Measurements from ENCODE around the gene ELL. TPM values are rescaled to one million over a fixed set of nuclear protein-coding genes. Genes with fewer than 3 reads are reported as not detected.
"Not testable (repeated sequence)": the region's sequence is repeated elsewhere in the genome, so short reads cannot be mapped to it uniquely, and the experiment has no call there.

Gene ELL
- total RNA-seq, 6 donors from 2014 or later = 19.8 to 66.0 (median 22.4) TPM

GRCh38 chr19:18414504-18415177 is 107.2 kb downstream of the ELL start:
- Histone ChIP-seq H3K9me3 (no peaks in the 10 kb centered on the region), H3K36me3 (no peaks in the 10 kb centered on the region), H3K4me3 (peak overlapping the region in 3 of 4 donors; percentile 18 to 38 (median 37)), H3K27me3 (no peaks in the 10 kb centered on the region), H3K4me1 (peaks cover 45 to 57% (median 47%) of the 10 kb centered on the region in 4 donors), H3K27ac (peak overlapping the region; percentile 87 to 94 (median 91))
- no peak for TF ChIP-seq CTCF (IDR thresholded peaks at IDR 0.05)
- no peak for TF ChIP-seq POLR2AphosphoS5 (IDR thresholded peaks at IDR 0.05)
- TF ChIP-seq POLR2A (IDR thresholded peaks at IDR 0.05) = no peak
- TF ChIP-seq EP300 (IDR thresholded peaks at IDR 0.05) = no peak
- no peak for ATAC-seq (ENCODE audit: low FRiP score in 2 of 2)
- no peak for DNase-seq
- WGBS, 2 donors = 8 to 13% methylated on average over 7 to 11 of the region's 11 CpGs

- Histone ChIP-seq H3K4me1 (peaks cover 32 to 41% (median 34%) of the 10 kb centered on the region in 4 donors), H3K36me3 (no peaks in the 10 kb centered on the region), H3K27ac (no peak overlapping the region), H3K9me3 (no peaks in the 10 kb centered on the region), H3K27me3 (no peaks in the 10 kb centered on the region), H3K4me3 (no peak overlapping the region)
- no peak for TF ChIP-seq POLR2A (IDR thresholded peaks at IDR 0.05)
- TF ChIP-seq EP300 (IDR thresholded peaks at IDR 0.05) = no peak
- no peak for TF ChIP-seq POLR2AphosphoS5 (IDR thresholded peaks at IDR 0.05)
- TF ChIP-seq CTCF (IDR thresholded peaks at IDR 0.05) = no peak
- 84 to 85% methylated on average over 16 of the region's 16 CpGs for WGBS, 2 donors
- ATAC-seq (ENCODE audit: low FRiP score in 2 of 2) (no peak), DNase-seq (no peak)
Observed at GRCh38 chr19:18412610-18413239, 109.1 kb downstream of the ELL start.

GRCh38 chr19:18408053-18408476 is 113.8 kb downstream of the ELL start:
- DNase-seq = peak in 1 of 2 donors; percentile 77
- Histone ChIP-seq H3K9me3 (no peaks in the 10 kb centered on the region), H3K4me1 (peaks cover 0 to 4% (median 0%) of the 10 kb centered on the region in 4 donors), H3K36me3 (no peaks in the 10 kb centered on the region), H3K27me3 (no peaks in the 10 kb centered on the region), H3K4me3 (no peak overlapping the region), H3K27ac (no peak overlapping the region)
- TF ChIP-seq CTCF (IDR thresholded peaks at IDR 0.05) = peak; percentile 34 to 66 (median 47)
- TF ChIP-seq POLR2A (IDR thresholded peaks at IDR 0.05) = no peak
- ATAC-seq (ENCODE audit: low FRiP score in 2 of 2) = peak; percentile 36 to 58
- 44 to 47% methylated on average over 9 to 10 of the region's 10 CpGs for WGBS, 2 donors

GRCh38 chr19:18406749-18407148 is 115.1 kb downstream of the ELL start:
- WGBS, 2 donors = 91 to 96% methylated on average over 9 of the region's 9 CpGs
- Histone ChIP-seq H3K9me3 (no peaks in the 10 kb centered on the region), H3K27ac (no peak overlapping the region), H3K36me3 (no peaks in the 10 kb centered on the region), H3K4me3 (no peak overlapping the region), H3K4me1 (peaks cover 0 to 16% (median 5%) of the 10 kb centered on the region in 4 donors), H3K27me3 (no peaks in the 10 kb centered on the region)
- ATAC-seq (ENCODE audit: low FRiP score in 2 of 2) (no peak), DNase-seq (no peak)
- TF ChIP-seq POLR2AphosphoS5 (IDR thresholded peaks at IDR 0.05) (no peak), EP300 (IDR thresholded peaks at IDR 0.05) (no peak), CTCF (IDR thresholded peaks at IDR 0.05) (no peak), POLR2A (IDR thresholded peaks at IDR 0.05) (no peak)

- not testable (repeated sequence) for H3K27me3 ChIP-seq; DNase-seq; H3K36me3 ChIP-seq; H3K9me3 ChIP-seq; H3K4me3 ChIP-seq; H3K27ac ChIP-seq; ATAC-seq (ENCODE audit: low FRiP score in 2 of 2)
- WGBS, 2 donors = 81 to 83% methylated on average over 11 of the region's 11 CpGs
- H3K4me1 ChIP-seq = peaks cover 0 to 20% (median 5%) of the 10 kb centered on the region in 4 donors
Observed at GRCh38 chr19:18405754-18406153, 116.1 kb downstream of the ELL start.

- H3K27ac ChIP-seq = peak overlapping the region in 3 of 4 donors; percentile 45 to 73 (median 53)
Observed at GRCh38 chr19:18402455-18403248, 119.2 kb downstream of the ELL start.

More at GRCh38 chr19:18402455-18403248, 119.2 kb downstream of the ELL start:
- H3K36me3 ChIP-seq; ATAC-seq (ENCODE audit: low FRiP score in 2 of 2); H3K4me3 ChIP-seq; H3K27me3 ChIP-seq; DNase-seq; H3K9me3 ChIP-seq: not testable (repeated sequence)
- 65 to 75% methylated on average over 18 of the region's 18 CpGs for WGBS, 2 donors
- H3K4me1 ChIP-seq = peaks cover 11 to 25% (median 18%) of the 10 kb centered on the region in 4 donors

All from upper lobe of left lung (tissue), 6 donors.